Aorta (tissue), 5 donors: ENCODE results near the gene APP. TPM values are rescaled to one million over a fixed set of nuclear protein-coding genes. Genes with fewer than 3 reads are reported as not detected.

Source experiments
- ATAC-seq: fragments of 200-7000 bp; cut with Tn5 transposase; one replicate; pipeline ENCODE4 v1.9.1; 2022; ENCODE audit warnings: moderate library complexity; ENCODE audit not compliant: low FRiP score
- DNase-seq, 2 donors: peaks; one replicate each; pipeline ENCODE4 v3.0.0-alpha.2; 2020
- H3K27ac ChIP-seq, 2 donors: one replicate each; pipeline ENCODE4 v1.5.1; 2013; ENCODE audit warnings: low read length in 2 of 2, mild to moderate bottlenecking in 2 of 2, moderate library complexity in 2 of 2, control low read depth in 1 of 2, inconsistent platforms in 1 of 2, low read depth in 1 of 2
- H3K27me3 ChIP-seq, 2 donors: one replicate each; pipeline ENCODE4 v1.6.1; 2013; ENCODE audit warnings: control low read depth in 1 of 2, low read length in 1 of 2, mild to moderate bottlenecking in 1 of 2, moderate library complexity in 1 of 2; ENCODE audit not compliant: insufficient read depth in 2 of 2, control insufficient read depth in 1 of 2
- H3K36me3 ChIP-seq, 2 donors: one replicate each; pipeline ENCODE4 v1.6.1; 2013; ENCODE audit warnings: control low read depth in 1 of 2, low read length in 1 of 2, mild to moderate bottlenecking in 1 of 2; ENCODE audit not compliant: insufficient read depth in 2 of 2, control insufficient read depth in 1 of 2
- H3K4me1 ChIP-seq, 2 donors: one replicate each; pipeline ENCODE4 v1.6.1; 2013; ENCODE audit warnings: low read length in 2 of 2, control low read depth in 1 of 2, mild to moderate bottlenecking in 1 of 2, moderate library complexity in 1 of 2; ENCODE audit not compliant: insufficient read depth in 2 of 2, control insufficient read depth in 1 of 2
- H3K4me3 ChIP-seq, 2 donors: one replicate each; pipeline ENCODE4 v1.5.1; 2013; ENCODE audit warnings: low read length in 2 of 2, control low read depth in 1 of 2, mild to moderate bottlenecking in 1 of 2
- H3K9me3 ChIP-seq: one replicate; pipeline ENCODE4 v1.6.1; 2013; ENCODE audit warnings: mild to moderate bottlenecking, low read length; ENCODE audit not compliant: control insufficient read depth
- WGBS, 2 donors: extraction: QIAGEN DNeasy Blood & Tissue Kit; methylation state at CpG; one replicate each; pipeline ENCODE4 v1.1.7; 2013; 5-methylcytosine and 5-hydroxymethylcytosine counted together
- intact Hi-C, 2 donors: fragments of 100-400 bp; cut with DNase I; formaldehyde crosslinking; loops; one replicate each; pipeline versions ENCODE4 v1.14.2 to v1.15.0; 2022
- polyA plus RNA-seq, 2 donors: library from polyadenylated mRNA; stranded (reverse); fragments of 200-250 nt; gene quantifications; one replicate each; pipeline ENCODE4 v1.2.3, GENCODE V29; 2013
- total RNA-seq, 2 donors: library from RNA; stranded (reverse); fragmentation: NEBNext Ultra II Directional; extraction: Animal tissue kit (Norgen Biotek cat#: 25700); gene quantifications; one replicate each; pipeline ENCODE4 v1.2.1, GENCODE V29; 2021
- donor health status: healthy with polysubstance abuse.
- donor health status: Bipolar disorder and iron deficiency.
- donor health status: DM: no; HTN: no; CAD: no.
- donor health status: DM: no; HTN: no; CAD: no.
- donor health status: DM: yes; HTN: yes; CAD: no.

APP gene
- total and polyA plus RNA-seq, 4 donors, result 149 to 581 (median 371) TPM

- Histone ChIP-seq H3K4me1 (peaks cover 0 to 1% of the 10 kb centered on the region in 2 donors), H3K36me3 (no peaks in the 10 kb centered on the region), H3K9me3 (no peaks in the 10 kb centered on the region), H3K27ac (no peak overlapping the region), H3K4me3 (no peak overlapping the region), H3K27me3 (no peaks in the 10 kb centered on the region)
- 90% methylated on average over 6 of the region's 6 CpGs for WGBS, 2 donors
- intact Hi-C loops, result no loop called here
- DNase-seq (no peak), ATAC-seq (no peak)
These were observed 159.2 kb downstream of the APP start for GRCh38 chr21:26011292-26011940.

DNA sequence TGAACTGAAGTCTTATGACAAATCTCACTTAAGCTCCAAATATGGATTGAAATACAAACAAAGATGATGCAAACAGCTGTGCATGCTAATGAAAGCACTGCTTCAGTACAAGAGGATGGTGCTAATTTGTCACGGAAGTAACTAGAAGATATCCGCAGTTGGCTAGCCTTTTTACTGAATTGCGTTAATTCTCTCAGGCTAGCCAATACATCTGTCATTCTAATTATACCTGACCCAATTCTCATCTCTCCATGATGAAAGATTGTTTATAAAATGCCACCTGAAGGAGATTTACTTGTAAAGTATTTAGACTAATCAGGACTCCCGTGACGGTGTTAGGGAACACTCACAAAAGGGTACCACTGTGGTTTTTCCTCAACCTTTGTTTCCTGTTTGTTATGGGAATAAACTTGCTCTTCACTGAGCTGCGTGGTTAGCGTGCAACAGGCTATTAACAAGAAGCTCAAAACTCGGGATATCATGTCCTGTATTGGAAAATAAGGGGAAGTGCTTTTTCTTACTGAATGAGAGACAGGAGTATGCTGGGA, 162.5 kb downstream of the APP start:
- H3K27ac ChIP-seq, result no peak overlapping the region
- H3K27me3 ChIP-seq, result no peaks in the 10 kb centered on the region
- peaks cover 0 to 1% of the 10 kb centered on the region in 2 donors for H3K4me1 ChIP-seq
- H3K36me3 ChIP-seq, result no peaks in the 10 kb centered on the region
- intact Hi-C loops, result no loop called here
- no peaks in the 10 kb centered on the region for H3K9me3 ChIP-seq
- H3K4me3 ChIP-seq, result no peak overlapping the region
- 85 to 91% methylated on average over 8 of the region's 8 CpGs for WGBS, 2 donors
- ATAC-seq (no peak), DNase-seq (no peak)

- Histone ChIP-seq H3K36me3 (no peaks in the 10 kb centered on the region), H3K27ac (no peak overlapping the region), H3K4me3 (no peak overlapping the region), H3K9me3 (no peaks in the 10 kb centered on the region), H3K4me1 (peaks cover 0 to 1% of the 10 kb centered on the region in 2 donors), H3K27me3 (no peaks in the 10 kb centered on the region)
- DNase-seq (no peak), ATAC-seq (no peak)
- intact Hi-C loops, result no loop called here
- WGBS, 2 donors, result 95 to 96% methylated on average over 1 of the region's 1 CpG
These were observed 165.1 kb downstream of the APP start for GRCh38 chr21:26005464-26005863.

- peaks cover 0 to 2% of the 10 kb centered on the region in 2 donors for H3K36me3 ChIP-seq
- H3K27ac ChIP-seq, result no peak overlapping the region
- DNase-seq (no peak), ATAC-seq (no peak)
- no peaks in the 10 kb centered on the region for H3K9me3 ChIP-seq
- no peaks in the 10 kb centered on the region for H3K4me1 ChIP-seq
- intact Hi-C loops, result no loop called here
- no peak overlapping the region for H3K4me3 ChIP-seq
- H3K27me3 ChIP-seq, result no peaks in the 10 kb centered on the region
- WGBS, 2 donors, result 97% methylated on average over 4 of the region's 4 CpGs
These were observed 167.2 kb downstream of the APP start for GRCh38 chr21:26003404-26003803.

- no peaks in the 10 kb centered on the region for H3K4me1 ChIP-seq
- no peaks in the 10 kb centered on the region for H3K27me3 ChIP-seq
- no peak overlapping the region for H3K27ac ChIP-seq
- no peak overlapping the region for H3K4me3 ChIP-seq
- intact Hi-C loops, result no loop called here
- peaks cover 0 to 2% of the 10 kb centered on the region in 2 donors for H3K36me3 ChIP-seq
- ATAC-seq (no peak), DNase-seq (no peak)
- WGBS, 2 donors, result 94 to 95% methylated on average over 5 of the region's 5 CpGs
- H3K9me3 ChIP-seq, result no peaks in the 10 kb centered on the region
These were observed 169.2 kb downstream of the APP start for GRCh38 chr21:26001356-26001755.

- Histone ChIP-seq H3K4me1 (no peaks in the 10 kb centered on the region), H3K27me3 (no peaks in the 10 kb centered on the region), H3K9me3 (no peaks in the 10 kb centered on the region), H3K4me3 (no peak overlapping the region), H3K27ac (no peak overlapping the region), H3K36me3 (peaks cover 0 to 2% of the 10 kb centered on the region in 2 donors)
- intact Hi-C loops, result no loop called here
- no peak for DNase-seq
- ATAC-seq, result no peak
- 86 to 87% methylated on average over 19 of the region's 19 CpGs for WGBS, 2 donors
These were observed 170.5 kb downstream of the APP start for GRCh38 chr21:25999921-26000582.

GRCh38 chr21:25997788-25998611, 172.6 kb downstream of the APP start:
- Histone ChIP-seq H3K4me1 (no peaks in the 10 kb centered on the region), H3K27ac (no peak overlapping the region), H3K27me3 (no peaks in the 10 kb centered on the region), H3K9me3 (no peaks in the 10 kb centered on the region), H3K4me3 (no peak overlapping the region), H3K36me3 (peaks cover 0 to 2% of the 10 kb centered on the region in 2 donors)
- 79 to 89% methylated on average over 4 of the region's 4 CpGs for WGBS, 2 donors
- DNase-seq (no peak), ATAC-seq (no peak)
- intact Hi-C loops, result no loop called here

DNA sequence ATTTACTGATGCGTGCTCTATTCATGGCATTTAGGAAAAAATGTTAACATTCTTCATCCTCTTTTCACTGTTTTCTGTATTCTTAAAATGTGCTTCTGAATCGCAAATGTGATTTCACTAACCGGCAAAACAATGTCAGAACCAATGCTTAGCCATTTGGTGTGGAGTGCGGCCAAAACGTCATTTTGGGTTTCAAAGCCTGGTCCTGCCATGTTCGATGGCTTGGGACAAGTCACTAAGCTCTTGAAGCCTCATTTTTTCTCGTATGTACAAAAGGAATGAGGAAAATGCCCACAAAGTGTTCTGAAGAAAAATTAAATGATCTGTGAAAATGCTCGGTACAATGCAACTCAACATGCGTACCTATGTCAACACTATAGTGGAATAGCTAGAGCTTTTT, 175.3 kb downstream of the APP start:
- intact Hi-C loops, result no loop called here

More for the DNA sequence above, 175.3 kb downstream of the APP start:
- no peaks in the 10 kb centered on the region for H3K27me3 ChIP-seq
- H3K27ac ChIP-seq, result no peak overlapping the region
- H3K36me3 ChIP-seq, result peaks cover 0 to 2% of the 10 kb centered on the region in 2 donors
- H3K9me3 ChIP-seq, result no peaks in the 10 kb centered on the region
- H3K4me3 ChIP-seq, result no peak overlapping the region
- no peak for DNase-seq
- WGBS, 2 donors, result 49 to 62% methylated on average over 9 of the region's 9 CpGs
- H3K4me1 ChIP-seq, result no peaks in the 10 kb centered on the region
- no peak for ATAC-seq
